H9 (cell line): ENCODE results near the gene TRHDE. TPM values are rescaled to one million over a fixed set of nuclear protein-coding genes. Genes with fewer than 3 reads are reported as not detected.

Experiments
- DNase-seq: peaks from one replicate; pipeline ENCODE4 v3.0.0-alpha.2; 2017
- H2AFZ ChIP-seq: one replicate; pipeline ENCODE4 v1.6.1; 2013; ENCODE audit warnings: mild to moderate bottlenecking, low read length, control low read depth, moderate library complexity
- H2AK5ac ChIP-seq: 2 replicates; pipeline ENCODE4 v1.6.1; 2013; ENCODE audit warnings: low read length, control low read depth, mixed read lengths; ENCODE audit not compliant: insufficient read length
- H2BK120ac ChIP-seq: one replicate; pipeline ENCODE4 v1.6.1; 2013; ENCODE audit warnings: low read depth, mild to moderate bottlenecking, low read length, control low read depth, inconsistent platforms; ENCODE audit not compliant: poor library complexity, severe bottlenecking
- H2BK12ac ChIP-seq: 2 replicates; pipeline ENCODE4 v1.6.1; 2013; ENCODE audit warnings: low read length, control low read depth, mixed read lengths, low read depth; ENCODE audit not compliant: insufficient read length
- H2BK15ac ChIP-seq: 2 replicates; pipeline ENCODE4 v1.6.1; 2013; ENCODE audit warnings: low read depth, low read length, control low read depth
- H2BK20ac ChIP-seq: one replicate; pipeline ENCODE4 v1.6.1; 2013; ENCODE audit warnings: low read depth, mild to moderate bottlenecking, low read length, control low read depth, inconsistent platforms; ENCODE audit not compliant: poor library complexity, severe bottlenecking
- H2BK5ac ChIP-seq: 2 replicates; pipeline ENCODE4 v1.6.1; 2013; ENCODE audit warnings: low read length, control low read depth, mixed read lengths; ENCODE audit not compliant: insufficient read length
- H3K14ac ChIP-seq: 2 replicates; pipeline ENCODE4 v1.6.1; 2013; ENCODE audit warnings: low read length, control low read depth; ENCODE audit not compliant: insufficient read depth
- H3K18ac ChIP-seq: 2 replicates; pipeline ENCODE4 v1.6.1; 2013; ENCODE audit warnings: low read depth, mild to moderate bottlenecking, mixed read lengths, low read length, control low read depth; ENCODE audit not compliant: insufficient read length
- H3K23ac ChIP-seq: 2 replicates; pipeline ENCODE4 v1.6.1; 2013; ENCODE audit warnings: low read length, control low read depth, mixed read lengths, low read depth; ENCODE audit not compliant: insufficient read length
- H3K23me2 ChIP-seq: 2 replicates; pipeline ENCODE4 v1.6.1; 2013; ENCODE audit warnings: low read depth, mild to moderate bottlenecking, mixed read lengths, low read length, control low read depth; ENCODE audit not compliant: insufficient read length, poor library complexity, severe bottlenecking
- H3K27ac ChIP-seq: 2 replicates; pipeline ENCODE4 v1.5.1; 2013; ENCODE audit warnings: low read length, control low read depth, mixed read lengths, low read depth; ENCODE audit not compliant: insufficient read length
- H3K27me3 ChIP-seq: 2 replicates; pipeline ENCODE4 v1.6.1; 2013; ENCODE audit warnings: low read length, control low read depth, inconsistent platforms; ENCODE audit not compliant: insufficient read depth
- H3K4ac ChIP-seq: 2 replicates; pipeline ENCODE4 v1.6.1; 2013; ENCODE audit warnings: low read depth, mild to moderate bottlenecking, control low read depth, inconsistent platforms, low read length, moderate library complexity
- H3K4me1 ChIP-seq: 2 replicates; pipeline ENCODE4 v1.6.1; 2013; ENCODE audit warnings: low read length, control low read depth, inconsistent platforms; ENCODE audit not compliant: insufficient read depth
- H3K4me2 ChIP-seq: 2 replicates; pipeline ENCODE4 v1.6.1; 2013; ENCODE audit warnings: low read length, control low read depth, mixed read lengths; ENCODE audit not compliant: insufficient read length, insufficient read depth
- H3K56ac ChIP-seq: 2 replicates; pipeline ENCODE4 v1.6.1; 2013; ENCODE audit warnings: low read depth, mild to moderate bottlenecking, mixed read lengths, low read length, control low read depth; ENCODE audit not compliant: insufficient read length
- H3K79me1 ChIP-seq: 2 replicates; pipeline ENCODE4 v1.6.1; 2013; ENCODE audit warnings: low read depth, mild to moderate bottlenecking, moderate library complexity, low read length, control low read depth, inconsistent platforms; ENCODE audit not compliant: insufficient read depth, poor library complexity, severe bottlenecking
- H3K79me2 ChIP-seq: 2 replicates; pipeline ENCODE4 v1.6.1; 2013; ENCODE audit warnings: low read length, control low read depth, inconsistent platforms; ENCODE audit not compliant: insufficient read depth
- H3K9ac ChIP-seq: 2 replicates; pipeline ENCODE4 v1.6.1; 2013; ENCODE audit warnings: low read length, control low read depth, mixed read lengths; ENCODE audit not compliant: insufficient read length; ENCODE audit errors: extremely low read depth
- H3K9me3 ChIP-seq: one replicate; pipeline ENCODE4 v1.6.1; 2013; ENCODE audit warnings: low read depth, low read length, inconsistent platforms; ENCODE audit not compliant: control insufficient read depth
- H3T11ph ChIP-seq: one replicate; pipeline ENCODE4 v1.6.1; 2013; ENCODE audit warnings: mild to moderate bottlenecking, low read length, control low read depth, inconsistent platforms
- H4K20me1 ChIP-seq: one replicate; pipeline ENCODE4 v1.6.1; 2013; ENCODE audit not compliant: control insufficient read depth, insufficient read length, insufficient read depth
- H4K5ac ChIP-seq: 2 replicates; pipeline ENCODE4 v1.6.1; 2013; ENCODE audit warnings: low read depth, mild to moderate bottlenecking, mixed read lengths, low read length, control low read depth; ENCODE audit not compliant: insufficient read length
- H4K8ac ChIP-seq: replicated peaks from 2 replicates; pipeline ENCODE4 v1.6.1; 2013; ENCODE audit warnings: low read length, control low read depth, mixed read lengths, low read depth; ENCODE audit not compliant: insufficient read length
- H4K91ac ChIP-seq: 2 replicates; pipeline ENCODE4 v1.6.1; 2013; ENCODE audit warnings: low read depth, mild to moderate bottlenecking, moderate library complexity, mixed read lengths, low read length, control low read depth; ENCODE audit not compliant: insufficient read length
- H3K27ac Mint-ChIP-seq, 3 experiments: 2 replicates in 2 of 3; 3 replicates in 1 of 3; pipeline ENCODE4 v1.8.0; 2020 to 2021; ENCODE audit warnings: mixed read lengths in 3 of 3, mild to moderate bottlenecking in 1 of 3, moderate library complexity in 1 of 3
- H3K27me3 Mint-ChIP-seq: 2 replicates; pipeline ENCODE4 v1.8.0; 2021; ENCODE audit warnings: low read depth, mild to moderate bottlenecking, moderate library complexity, mixed read lengths
- H3K36me3 Mint-ChIP-seq, 3 experiments: 2 replicates in 2 of 3; 3 replicates in 1 of 3; pipeline ENCODE4 v1.8.0; 2020 to 2021; ENCODE audit warnings: low read depth in 3 of 3, mixed read lengths in 3 of 3; ENCODE audit not compliant: insufficient read depth in 1 of 3
- H3K4me1 Mint-ChIP-seq, 2 experiments: 2 replicates each; pipeline ENCODE4 v1.8.0; 2020; ENCODE audit warnings: mixed read lengths in 2 of 2
- H3K4me3 Mint-ChIP-seq, 2 experiments: 2 replicates in 1 of 2; 3 replicates in 1 of 2; pipeline ENCODE4 v1.8.0; 2020 to 2021; ENCODE audit warnings: mild to moderate bottlenecking in 2 of 2, mixed read lengths in 2 of 2, moderate library complexity in 1 of 2
- H3K9me3 Mint-ChIP-seq, 2 experiments: 2 replicates in 1 of 2; 3 replicates in 1 of 2; pipeline ENCODE4 v1.8.0; 2020; ENCODE audit warnings: mild to moderate bottlenecking in 2 of 2, mixed read lengths in 2 of 2, moderate library complexity in 1 of 2
- CTCF ChIP-seq: fragments of 200-600 bp; sonication (generic); conservative IDR thresholded peaks from 3 replicates; pipeline ENCODE4 v1.8.0; 2021; ENCODE audit warnings: antibody characterized with exemption, mild to moderate bottlenecking
- WGBS: extraction: QIAGEN DNeasy Blood & Tissue Kit; methylation state at CpG from one replicate; pipeline ENCODE4 v1.1.7; 2013; ENCODE audit warnings: missing lambda C conversion rate, low lambda C conversion rate, mixed read lengths; ENCODE audit not compliant: insufficient read length; ENCODE audit errors: extremely low coverage; 5-methylcytosine and 5-hydroxymethylcytosine counted together
- total RNA-seq: library from RNA; stranded (reverse); gene quantifications from 2 replicates; pipeline ENCODE4 v1.2.1, GENCODE V29; 2021

TRHDE gene
- total RNA-seq, 1 experiment from 2014 or later: 1.0 TPM

GRCh38 chr12:72346363-72346944 is 74.3 kb downstream of the TRHDE start:
- Mint-ChIP-seq H3K36me3 (no peaks in the 10 kb centered on the region), H3K4me3 (no peak overlapping the region)
- H3K4ac ChIP-seq: no peak overlapping the region

More at GRCh38 chr12:72346363-72346944, 74.3 kb downstream of the TRHDE start:
- Histone ChIP-seq H4K91ac (no peak overlapping the region), H3K27me3 (no peaks in the 10 kb centered on the region), H2BK5ac (no peak overlapping the region), H3K9me3 (no peaks in the 10 kb centered on the region), H4K5ac (no peak overlapping the region), H3K79me1 (no peaks in the 10 kb centered on the region), H2BK120ac (no peak overlapping the region), H2AFZ (no peak overlapping the region), H3K14ac (no peak overlapping the region), H3K4me2 (no peak overlapping the region), H3K4me1 (peaks cover 5% of the 10 kb centered on the region), H4K20me1 (no peaks in the 10 kb centered on the region), H3K18ac (no peak overlapping the region), H3T11ph (no peak overlapping the region), H3K23ac (no peak overlapping the region), H4K8ac (no peak overlapping the region), H2BK12ac (no peak overlapping the region), H3K23me2 (no peaks in the 10 kb centered on the region), H3K27ac (no peak overlapping the region), H2BK15ac (no peak overlapping the region), H3K9ac (no peak overlapping the region), H2AK5ac (no peak overlapping the region), H3K56ac (no peak overlapping the region), H2BK20ac (no peak overlapping the region), H3K79me2 (no peaks in the 10 kb centered on the region)
- H3K27me3 Mint-ChIP-seq: no peaks in the 10 kb centered on the region
- no peaks in the 10 kb centered on the region for H3K9me3 Mint-ChIP-seq
- no CpG with 5 or more reads among the region's 5 CpGs for WGBS
- peak; percentile 78 for TF ChIP-seq CTCF
- peaks cover 0 to 11% of the 10 kb centered on the region in 2 experiments; a peak in 2 of 4 replicates for H3K4me1 Mint-ChIP-seq
- H3K27ac Mint-ChIP-seq: no peak overlapping the region
- DNase-seq: peak; percentile 89
